Putamen (tissue), 1 donor: Measurements from ENCODE around the gene TFPI2.

Experiments used
- DNase-seq: peaks from one replicate; pipeline ENCODE4 v3.0.0-alpha.2; 2016; ENCODE audit warnings: low spot score

Gene TFPI2

GRCh38 chr7:93854480-93854879, 36.1 kb downstream of the TFPI2 start:
- DNase-seq, result no peak

- no peak for DNase-seq
Measured at GRCh38 chr7:93851536-93851935, 39.0 kb downstream of the TFPI2 start.

GRCh38 chr7:93843260-93843659, 47.3 kb downstream of the TFPI2 start:
- DNase-seq, result no peak

- DNase-seq, result no peak
Measured at GRCh38 chr7:93838966-93839365, 51.6 kb downstream of the TFPI2 start.

GRCh38 chr7:93837245-93837644, 53.3 kb downstream of the TFPI2 start:
- DNase-seq, result no peak

GRCh38 chr7:93836116-93836515, 54.4 kb downstream of the TFPI2 start:
- no peak for DNase-seq

- no peak for DNase-seq
Measured at GRCh38 chr7:93835702-93836101, 54.9 kb downstream of the TFPI2 start.
